Transverse colon (tissue), 4 donors: ENCODE results near the gene SLC6A16. TPM values are rescaled to one million over a fixed set of nuclear protein-coding genes. Genes with fewer than 3 reads are reported as not detected.
"Not testable (repeated sequence)": the region's sequence is repeated elsewhere in the genome, so short reads cannot be mapped to it uniquely, and the experiment has no call there.

Experiments used
- DNase-seq: peaks from one replicate; pipeline ENCODE4 v3.0.0-alpha.2; 2019
- H3K27ac ChIP-seq, 4 donors: fragments of 200-600 bp; sonication (generic); 2 replicates each; pipeline ENCODE4 v1.5.1; 2016 to 2018; ENCODE audit warnings: inconsistent platforms in 4 of 4
- H3K27me3 ChIP-seq: fragments of 200-600 bp; sonication (generic); 2 replicates; pipeline ENCODE4 v1.5.1; 2017; ENCODE audit warnings: inconsistent platforms
- H3K36me3 ChIP-seq, 4 donors: fragments of 200-600 bp; sonication (generic); 2 replicates each; pipeline ENCODE4 v1.5.1; 2017 to 2019; ENCODE audit warnings: inconsistent platforms in 4 of 4
- H3K4me1 ChIP-seq, 4 donors: fragments of 200-600 bp; sonication (generic); 2 replicates each; pipeline ENCODE4 v1.5.1; 2017 to 2020; ENCODE audit warnings: inconsistent platforms in 4 of 4
- H3K4me3 ChIP-seq, 4 donors: fragments of 200-600 bp; sonication (generic); 1 replicate in 1 of 4; 2 replicates in 3 of 4; pipeline versions ENCODE4 v1.5.1 to v1.6.1; 2017 to 2019; ENCODE audit warnings: inconsistent platforms in 4 of 4
- H3K9me3 ChIP-seq, 2 donors: fragments of 200-600 bp; sonication (generic); 2 replicates each; pipeline ENCODE4 v1.5.1; 2017 to 2019; ENCODE audit warnings: inconsistent platforms in 2 of 2
- EP300 ChIP-seq: sonication (generic); formaldehyde crosslinking; IDR thresholded peaks from one replicate; pipeline ENCODE4 v1.6.1; 2017; ENCODE audit warnings: antibody characterized with exemption, low read depth
- POLR2A ChIP-seq: fragments of 450-650 bp; IDR thresholded peaks from one replicate; pipeline ENCODE4 v1.6.1; 2016; ENCODE audit warnings: antibody characterized with exemption, mild to moderate bottlenecking, moderate library complexity
- POLR2AphosphoS5 ChIP-seq, 3 donors: sonication (generic); formaldehyde crosslinking; IDR thresholded peaks; one replicate each; pipeline ENCODE4 v1.6.1; 2016; ENCODE audit warnings: antibody characterized with exemption in 3 of 3
- WGBS, 2 donors: methylation state at CpG; one replicate each; pipeline ENCODE4 v1.1.5; 2018; ENCODE audit warnings: low coverage in 1 of 2; 5-methylcytosine and 5-hydroxymethylcytosine counted together
- in situ Hi-C, 4 donors: fragments of 200-750 bp; cut with MboI; loops; one replicate each; pipeline versions ENCODE4 v1.15.0 to v1.15.1; 2017; ENCODE audit warnings: low sequenced_read_pairs in 3 of 4, low pct_ligation_motif_present in 1 of 4, low pct_unique_long_range_greater_than_20kb in 1 of 4
- intact Hi-C: fragments of 100-400 bp; cut with DNase I; formaldehyde crosslinking; loops from one replicate; pipeline ENCODE4 v1.15.1; 2023; ENCODE audit warnings: low total_unique reads
- total RNA-seq, 4 donors: library from RNA; depleted of rRNA; stranded (reverse); fragments of >200 nt; gene quantifications; one replicate each; pipeline ENCODE4 v1.1.0, GENCODE V29; 2016
- TF ChIP-seq, protein P1 (sequence below), 5 experiments: fragments of 200-600 bp in 3 of 5; fragments of 450-650 bp in 2 of 5; sonication (generic) in 3 of 5; IDR thresholded peaks; 1 replicate in 2 of 5; 2 replicates in 3 of 5; pipeline ENCODE4 v1.5.1; 2016 to 2017; ENCODE audit warnings: antibody characterized with exemption in 5 of 5, inconsistent platforms in 3 of 5, mild to moderate bottlenecking in 2 of 5, moderate library complexity in 1 of 5

SLC6A16 gene
- total RNA-seq, 4 donors from 2014 or later = 0.40 to 0.75 (median 0.48) TPM; not detected in 1

GRCh38 chr19:49335071-49335783 lies 10.2 kb upstream of the SLC6A16 start, which contains the start of gene CD37:
TSS of gene CD37 (plus strand) at chr19:49335406. CDS start at chr19:49335541, 135 bp downstream.
- Histone ChIP-seq H3K9me3 (no peaks in the 10 kb centered on the region), H3K27ac (peak within 1 kb of the TSS; percentile 37 to 71 (median 45)), H3K36me3 (no peaks in the 10 kb centered on the region), H3K27me3 (no peaks in the 10 kb centered on the region), H3K4me1 (peaks cover 7 to 32% (median 21%) of the 10 kb centered on the region in 4 donors), H3K4me3 (peak within 1 kb of the TSS in 3 of 4 donors; percentile 14 to 46 (median 21))
- intact Hi-C loops (no loop called here), in situ Hi-C loops (no loop called here)
- WGBS, 2 donors = 57 to 68% methylated on average over 7 to 13 of the region's 13 CpGs
- DNase-seq = peak; percentile 37
- TF ChIP-seq, protein P1, sequence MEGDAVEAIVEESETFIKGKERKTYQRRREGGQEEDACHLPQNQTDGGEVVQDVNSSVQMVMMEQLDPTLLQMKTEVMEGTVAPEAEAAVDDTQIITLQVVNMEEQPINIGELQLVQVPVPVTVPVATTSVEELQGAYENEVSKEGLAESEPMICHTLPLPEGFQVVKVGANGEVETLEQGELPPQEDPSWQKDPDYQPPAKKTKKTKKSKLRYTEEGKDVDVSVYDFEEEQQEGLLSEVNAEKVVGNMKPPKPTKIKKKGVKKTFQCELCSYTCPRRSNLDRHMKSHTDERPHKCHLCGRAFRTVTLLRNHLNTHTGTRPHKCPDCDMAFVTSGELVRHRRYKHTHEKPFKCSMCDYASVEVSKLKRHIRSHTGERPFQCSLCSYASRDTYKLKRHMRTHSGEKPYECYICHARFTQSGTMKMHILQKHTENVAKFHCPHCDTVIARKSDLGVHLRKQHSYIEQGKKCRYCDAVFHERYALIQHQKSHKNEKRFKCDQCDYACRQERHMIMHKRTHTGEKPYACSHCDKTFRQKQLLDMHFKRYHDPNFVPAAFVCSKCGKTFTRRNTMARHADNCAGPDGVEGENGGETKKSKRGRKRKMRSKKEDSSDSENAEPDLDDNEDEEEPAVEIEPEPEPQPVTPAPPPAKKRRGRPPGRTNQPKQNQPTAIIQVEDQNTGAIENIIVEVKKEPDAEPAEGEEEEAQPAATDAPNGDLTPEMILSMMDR (IDR thresholded peaks at IDR 0.05) = no peak
- peak; percentile 15 for TF ChIP-seq POLR2A

DNA sequence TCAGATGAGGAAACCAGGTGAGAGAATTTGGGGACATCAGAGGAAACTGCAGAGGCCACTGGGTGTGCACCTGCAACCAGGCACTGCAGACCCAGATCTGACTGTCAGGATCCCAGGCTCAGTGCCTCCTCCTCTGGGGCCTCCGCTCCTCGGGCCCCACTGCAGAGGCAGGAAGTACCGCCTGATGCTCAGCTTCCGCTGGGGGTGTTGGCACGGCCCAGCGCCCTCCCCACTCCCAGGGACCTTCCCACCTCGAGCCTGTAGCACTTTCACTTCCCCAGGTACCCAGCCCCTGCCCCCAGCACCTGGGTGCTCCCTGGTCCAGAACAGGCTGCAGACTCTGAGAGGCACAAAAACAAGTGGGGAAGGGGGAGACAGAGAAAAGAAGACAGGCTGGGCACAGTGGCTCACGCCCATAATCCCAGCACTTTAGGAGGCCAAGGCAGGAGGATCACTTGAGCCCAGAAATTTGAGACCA lies 8.9 kb upstream of the SLC6A16 start:
- H3K4me3 ChIP-seq = peak overlapping the region in 1 of 4 donors; percentile 4
- TF ChIP-seq POLR2A = peak; percentile 10
- TF ChIP-seq, protein P1 (IDR thresholded peaks at IDR 0.05) = no peak
- peak; percentile 68 for DNase-seq
- in situ Hi-C loops (no loop called here), intact Hi-C loops (no loop called here)
- H3K4me1 ChIP-seq = peaks cover 0 to 19% (median 7%) of the 10 kb centered on the region in 4 donors
- H3K27ac ChIP-seq = peak overlapping the region in 3 of 4 donors; percentile 37 to 71 (median 41)
- no peaks in the 10 kb centered on the region for H3K27me3 ChIP-seq
- WGBS, 2 donors = 39% methylated on average over 4 of the region's 8 CpGs; no CpG with 5 or more reads in 1 of the 2 donors
- H3K9me3 ChIP-seq = no peaks in the 10 kb centered on the region
- H3K36me3 ChIP-seq = no peaks in the 10 kb centered on the region

- H3K27ac ChIP-seq = peak overlapping the region in 2 of 4 donors; percentile 41 to 71
- no peaks in the 10 kb centered on the region for H3K36me3 ChIP-seq
- 58 to 79% methylated on average over 2 to 3 of the region's 3 CpGs for WGBS, 2 donors
- intact Hi-C loops = no loop called here
- peaks cover 0 to 16% (median 3%) of the 10 kb centered on the region in 4 donors for H3K4me1 ChIP-seq
- TF ChIP-seq POLR2A (no peak), POLR2AphosphoS5 (IDR thresholded peaks at IDR 0.05) (no peak), EP300 (no peak)
- TF ChIP-seq, protein P1 (IDR thresholded peaks at IDR 0.05) = no peak
- in situ Hi-C loops = no loop called here
- H3K27me3 ChIP-seq = no peaks in the 10 kb centered on the region
- H3K4me3 ChIP-seq = peak overlapping the region in 1 of 4 donors; percentile 4
- DNase-seq = no peak
- H3K9me3 ChIP-seq = no peaks in the 10 kb centered on the region
Observed at GRCh38 chr19:49333418-49333805, 8.4 kb upstream of the SLC6A16 start.

GRCh38 chr19:49332691-49333417 lies 7.9 kb upstream of the SLC6A16 start:
- H3K27me3 ChIP-seq, intact Hi-C loops, DNase-seq, H3K36me3 ChIP-seq, H3K9me3 ChIP-seq, in situ Hi-C loops, H3K27ac ChIP-seq, H3K4me3 ChIP-seq: not testable (repeated sequence)
- peaks cover 0 to 10% (median 0%) of the 10 kb centered on the region in 4 donors for H3K4me1 ChIP-seq
- 84% methylated on average over 7 to 13 of the region's 13 CpGs for WGBS, 2 donors
